HCT116 (cell line): ENCODE measurements around the gene MVB12A. TPM values are rescaled to one million over a fixed set of nuclear protein-coding genes. Genes with fewer than 3 reads are reported as not detected.

Experiments
- ATAC-seq: fragments of 200-7000 bp; cut with Tn5 transposase; 2 replicates; pipeline ENCODE4 v1.9.1; 2020; ENCODE audit warnings: mild to moderate bottlenecking, moderate library complexity
- BruUV-seq: library from RNA; stranded (reverse); fragments of 400-500 nt; replicated peaks from 2 replicates; lab custom pipeline; 2021; lab: Mats Ljungman, UMichigan
- CTCF ChIA-PET: fragments of 300-600 bp; sonication (Branson Sonifier 250); formaldehyde crosslinking; loops from one replicate; lab custom pipeline; 2021; ENCODE audit warnings: antibody characterized with exemption; lab: Charles Lee
- POLR2A ChIA-PET: fragments of 300-600, 350-600 bp; sonication (Branson Sonifier 250); formaldehyde crosslinking; loops from one replicate; lab custom pipeline; 2021; ENCODE audit warnings: antibody characterized with exemption; lab: Charles Lee
- RAD21 ChIA-PET, 2 experiments: fragments of 300-600 bp; sonication (Branson Sonifier 250); formaldehyde crosslinking; loops; one replicate each; lab custom pipeline; 2023; ENCODE audit warnings: low total read pairs in 2 of 2; ENCODE audit not compliant: uncharacterized antibody in 2 of 2, unreplicated experiment in 2 of 2, low non-redundant PET in 1 of 2; lab: Charles Lee
- DNase-seq: peaks from one replicate; pipeline ENCODE4 v3.0.0-alpha.2; 2010; ENCODE audit warnings: low read depth, low spot score
- H2AFZ ChIP-seq: fragments of 200-600 bp; shearing (Covaris generic), sonication (generic); 2 replicates; pipeline ENCODE4 v1.6.1; 2017; ENCODE audit warnings: low read depth, mixed run types, mixed read lengths, antibody characterized with exemption, low read length; ENCODE audit not compliant: poor library complexity, severe bottlenecking
- H3K27ac ChIP-seq: 2 replicates; pipeline ENCODE4 v1.5.1; 2012; ENCODE audit warnings: low read depth, low read length
- H3K27me3 ChIP-seq: fragments of 200-600 bp; sonication (generic); 2 replicates; pipeline ENCODE4 v1.6.1; 2016; ENCODE audit warnings: mixed run types, low read length, mixed read lengths; ENCODE audit not compliant: insufficient read depth
- H3K36me3 ChIP-seq, 2 experiments: fragments of 200-500 bp in 1 of 2; fragments of 200-600 bp in 1 of 2; sonication (Bioruptor generic) in 1 of 2; sonication (generic) in 1 of 2; 2 replicates each; pipeline versions ENCODE4 v1.5.1 to v1.6.1; 2014 to 2016; ENCODE audit warnings: low read length in 2 of 2, inconsistent platforms in 1 of 2, mixed read lengths in 1 of 2, mixed run types in 1 of 2; ENCODE audit not compliant: insufficient read depth in 2 of 2, control insufficient read depth in 1 of 2
- H3K4me1 ChIP-seq, 2 experiments: fragments of 200-600 bp in 1 of 2; sonication (generic) in 1 of 2; 2 replicates each; pipeline versions ENCODE4 v1.5.1 to v1.6.1; 2012 to 2017; ENCODE audit warnings: low read length in 2 of 2, inconsistent platforms in 1 of 2, mild to moderate bottlenecking in 1 of 2, mixed read lengths in 1 of 2, mixed run types in 1 of 2, moderate library complexity in 1 of 2; ENCODE audit not compliant: insufficient read depth in 2 of 2, control insufficient read depth in 1 of 2
- H3K4me2 ChIP-seq: fragments of 200-600 bp; sonication (generic); 2 replicates; pipeline ENCODE4 v1.6.1; 2017; ENCODE audit warnings: mixed run types, low read length, mixed read lengths
- H3K4me3 ChIP-seq, 2 experiments: fragments of 200-600 bp in 1 of 2; sonication (generic) in 1 of 2; replicated peaks in 1 of 2; 2 replicates each; pipeline ENCODE4 v1.5.1; 2011 to 2016; ENCODE audit warnings: low read length in 2 of 2, control low read depth in 1 of 2, low read depth in 1 of 2, mild to moderate bottlenecking in 1 of 2, mixed read lengths in 1 of 2, mixed run types in 1 of 2
- H3K79me2 ChIP-seq: fragments of 200-600 bp; sonication (generic); 2 replicates; pipeline ENCODE4 v1.6.1; 2017; ENCODE audit warnings: mild to moderate bottlenecking, mixed run types, low read length, moderate library complexity, mixed read lengths; ENCODE audit not compliant: insufficient read depth
- H3K9ac ChIP-seq: fragments of 200-600 bp; sonication (generic); 2 replicates; pipeline ENCODE4 v1.6.1; 2016; ENCODE audit warnings: low read length, mixed read lengths
- H3K9me2 ChIP-seq: fragments of 200-600 bp; sonication (generic), shearing (Covaris generic); 2 replicates; pipeline ENCODE4 v1.6.1; 2017; ENCODE audit warnings: mixed run types, mild to moderate bottlenecking, moderate library complexity; ENCODE audit not compliant: insufficient read depth
- H3K9me3 ChIP-seq, 2 experiments: fragments of 200-500 bp in 1 of 2; fragments of 200-600 bp in 1 of 2; sonication (Bioruptor generic) in 1 of 2; sonication (generic) in 1 of 2; 2 replicates each; pipeline ENCODE4 v1.6.1; 2014 to 2017; ENCODE audit warnings: low read length in 2 of 2, mixed read lengths in 2 of 2, inconsistent platforms in 1 of 2, low read depth in 1 of 2, mild to moderate bottlenecking in 1 of 2, mixed run types in 1 of 2, moderate library complexity in 1 of 2; ENCODE audit not compliant: control insufficient read depth in 1 of 2, insufficient read depth in 1 of 2
- H4K20me1 ChIP-seq: fragments of 200-600 bp; sonication (generic), shearing (Covaris generic); 2 replicates; pipeline ENCODE4 v1.6.1; 2017; ENCODE audit warnings: mixed run types, mild to moderate bottlenecking, moderate library complexity; ENCODE audit not compliant: insufficient read depth
- CBX3 ChIP-seq: IDR thresholded peaks from 2 replicates; pipeline ENCODE4 v1.6.1; 2012; ENCODE audit warnings: low read depth
- EGR1 ChIP-seq: IDR thresholded peaks from 2 replicates; pipeline ENCODE4 v1.6.1; 2012; ENCODE audit warnings: low read depth
- EZH2 ChIP-seq: fragments of 200-600 bp; sonication (generic); IDR thresholded peaks from 2 replicates; pipeline ENCODE4 v1.6.1; 2017; ENCODE audit warnings: antibody characterized with exemption, mixed run types
- EZH2phosphoT487 ChIP-seq: fragments of 200-600 bp; IDR thresholded peaks from 2 replicates; pipeline ENCODE4 v1.6.1; 2018; ENCODE audit warnings: antibody characterized with exemption, borderline replicate concordance
- POLR2A ChIP-seq: IDR thresholded peaks from 2 replicates; pipeline ENCODE4 v1.7.0; 2011; ENCODE audit warnings: borderline replicate concordance; ENCODE audit not compliant: insufficient read depth, insufficient read length; ENCODE audit errors: extremely low read depth
- POLR2AphosphoS5 ChIP-seq: IDR thresholded peaks from 2 replicates; pipeline ENCODE4 v1.6.1; 2011; ENCODE audit warnings: mild to moderate bottlenecking, low read depth, low read length, moderate library complexity
- RAD21 ChIP-seq: IDR thresholded peaks from 2 replicates; pipeline ENCODE4 v1.6.1; 2012; ENCODE audit warnings: low read depth, mild to moderate bottlenecking
- SIN3A ChIP-seq: IDR thresholded peaks from 2 replicates; pipeline ENCODE4 v1.6.1; 2012; ENCODE audit warnings: low read depth
- SRF ChIP-seq: IDR thresholded peaks from 2 replicates; pipeline ENCODE4 v1.6.1; 2012; ENCODE audit warnings: low read depth
- TCF7L2 ChIP-seq: IDR thresholded peaks from 2 replicates; pipeline ENCODE4 v1.7.0; 2011; ENCODE audit warnings: borderline replicate concordance, inconsistent platforms; ENCODE audit not compliant: insufficient read depth, insufficient read length; ENCODE audit errors: extremely low read depth
- ZNF274 ChIP-seq: fragments of 200-500 bp; sonication (Bioruptor generic); IDR thresholded peaks from 2 replicates; pipeline ENCODE4 v1.6.1; 2014; ENCODE audit warnings: mild to moderate bottlenecking, low read depth, low read length, inconsistent platforms
- intact Hi-C: fragments of 100-400 bp; cut with micrococcal nuclease; formaldehyde crosslinking; loops from 2 replicates; pipeline ENCODE4 v1.10.0; 2022
- total RNA-seq: library from RNA; stranded (reverse); gene quantifications from one replicate; pipeline ENCODE4 v1.2.1, GENCODE V29; 2021; ENCODE audit not compliant: unreplicated experiment
- TF ChIP-seq, protein P1 (sequence below): IDR thresholded peaks from 2 replicates; pipeline ENCODE4 v1.6.1; 2012; ENCODE audit warnings: low read depth
- TF ChIP-seq, protein P2 (sequence below): IDR thresholded peaks from 2 replicates; pipeline ENCODE4 v1.6.1; 2012
- TF ChIP-seq, protein P3 (sequence below): IDR thresholded peaks from 2 replicates; pipeline ENCODE4 v1.6.1; 2012
- TF ChIP-seq, protein P4 (sequence below), 3 experiments: fragments of 200-600 bp in 1 of 3; sonication (generic) in 1 of 3; IDR thresholded peaks in 2 of 3; conservative IDR thresholded peaks in 1 of 3; 2 replicates each; pipeline ENCODE4 v1.5.1; 2012 to 2017; ENCODE audit warnings: low read depth in 2 of 3, low read length in 2 of 3, antibody characterized with exemption in 1 of 3, borderline replicate concordance in 1 of 3, control low read depth in 1 of 3, mild to moderate bottlenecking in 1 of 3, mixed read lengths in 1 of 3, mixed run types in 1 of 3, moderate library complexity in 1 of 3; ENCODE audit not compliant: insufficient read depth in 1 of 3
- TF ChIP-seq, protein P5 (sequence below): IDR thresholded peaks from 2 replicates; pipeline ENCODE4 v1.6.1; 2011; ENCODE audit warnings: mild to moderate bottlenecking, low read length, moderate library complexity; ENCODE audit not compliant: insufficient replicate concordance; ENCODE audit errors: extremely low read depth

Gene MVB12A
- total RNA-seq, 1 experiment from 2014 or later: 91.7 TPM

DNA sequence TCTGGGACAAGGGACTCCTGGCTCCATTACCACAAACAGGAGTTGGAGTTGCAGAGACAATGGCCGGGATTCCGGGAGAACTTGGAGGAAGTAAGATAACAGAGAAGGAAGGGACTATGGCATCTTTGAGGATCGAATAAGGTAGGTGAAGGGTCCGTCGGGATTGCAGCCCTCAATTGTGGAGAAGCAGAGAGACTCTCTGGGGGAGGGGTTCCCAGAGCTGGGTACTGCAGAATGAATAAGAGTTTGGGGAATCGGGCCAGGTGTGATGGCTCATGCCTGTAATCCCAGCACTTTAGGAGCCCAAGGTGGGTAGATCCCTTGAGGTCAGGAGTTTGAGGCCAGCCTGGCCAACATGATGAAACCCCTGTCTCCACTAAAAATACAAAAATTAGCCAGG is 18.2 kb upstream of the MVB12A start:
- ATAC-seq (no peak), DNase-seq (no peak)
- no peaks in the 10 kb centered on the region for H3K36me3 ChIP-seq
- intact Hi-C loops: no loop called here
- TF ChIP-seq SRF (no peak), SIN3A (no peak), RAD21 (no peak), ZNF274 (no peak), EZH2phosphoT487 (no peak), CBX3 (no peak), POLR2AphosphoS5 (no peak), EGR1 (no peak), TCF7L2 (no peak), POLR2A (no peak), EZH2 (no peak)
- TF ChIP-seq, protein P1, sequence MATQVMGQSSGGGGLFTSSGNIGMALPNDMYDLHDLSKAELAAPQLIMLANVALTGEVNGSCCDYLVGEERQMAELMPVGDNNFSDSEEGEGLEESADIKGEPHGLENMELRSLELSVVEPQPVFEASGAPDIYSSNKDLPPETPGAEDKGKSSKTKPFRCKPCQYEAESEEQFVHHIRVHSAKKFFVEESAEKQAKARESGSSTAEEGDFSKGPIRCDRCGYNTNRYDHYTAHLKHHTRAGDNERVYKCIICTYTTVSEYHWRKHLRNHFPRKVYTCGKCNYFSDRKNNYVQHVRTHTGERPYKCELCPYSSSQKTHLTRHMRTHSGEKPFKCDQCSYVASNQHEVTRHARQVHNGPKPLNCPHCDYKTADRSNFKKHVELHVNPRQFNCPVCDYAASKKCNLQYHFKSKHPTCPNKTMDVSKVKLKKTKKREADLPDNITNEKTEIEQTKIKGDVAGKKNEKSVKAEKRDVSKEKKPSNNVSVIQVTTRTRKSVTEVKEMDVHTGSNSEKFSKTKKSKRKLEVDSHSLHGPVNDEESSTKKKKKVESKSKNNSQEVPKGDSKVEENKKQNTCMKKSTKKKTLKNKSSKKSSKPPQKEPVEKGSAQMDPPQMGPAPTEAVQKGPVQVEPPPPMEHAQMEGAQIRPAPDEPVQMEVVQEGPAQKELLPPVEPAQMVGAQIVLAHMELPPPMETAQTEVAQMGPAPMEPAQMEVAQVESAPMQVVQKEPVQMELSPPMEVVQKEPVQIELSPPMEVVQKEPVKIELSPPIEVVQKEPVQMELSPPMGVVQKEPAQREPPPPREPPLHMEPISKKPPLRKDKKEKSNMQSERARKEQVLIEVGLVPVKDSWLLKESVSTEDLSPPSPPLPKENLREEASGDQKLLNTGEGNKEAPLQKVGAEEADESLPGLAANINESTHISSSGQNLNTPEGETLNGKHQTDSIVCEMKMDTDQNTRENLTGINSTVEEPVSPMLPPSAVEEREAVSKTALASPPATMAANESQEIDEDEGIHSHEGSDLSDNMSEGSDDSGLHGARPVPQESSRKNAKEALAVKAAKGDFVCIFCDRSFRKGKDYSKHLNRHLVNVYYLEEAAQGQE: no peak
- TF ChIP-seq, protein P2, sequence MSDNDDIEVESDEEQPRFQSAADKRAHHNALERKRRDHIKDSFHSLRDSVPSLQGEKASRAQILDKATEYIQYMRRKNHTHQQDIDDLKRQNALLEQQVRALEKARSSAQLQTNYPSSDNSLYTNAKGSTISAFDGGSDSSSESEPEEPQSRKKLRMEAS: no peak
- TF ChIP-seq, protein P3, sequence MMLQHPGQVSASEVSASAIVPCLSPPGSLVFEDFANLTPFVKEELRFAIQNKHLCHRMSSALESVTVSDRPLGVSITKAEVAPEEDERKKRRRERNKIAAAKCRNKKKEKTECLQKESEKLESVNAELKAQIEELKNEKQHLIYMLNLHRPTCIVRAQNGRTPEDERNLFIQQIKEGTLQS: no peak
- TF ChIP-seq, protein P4, sequence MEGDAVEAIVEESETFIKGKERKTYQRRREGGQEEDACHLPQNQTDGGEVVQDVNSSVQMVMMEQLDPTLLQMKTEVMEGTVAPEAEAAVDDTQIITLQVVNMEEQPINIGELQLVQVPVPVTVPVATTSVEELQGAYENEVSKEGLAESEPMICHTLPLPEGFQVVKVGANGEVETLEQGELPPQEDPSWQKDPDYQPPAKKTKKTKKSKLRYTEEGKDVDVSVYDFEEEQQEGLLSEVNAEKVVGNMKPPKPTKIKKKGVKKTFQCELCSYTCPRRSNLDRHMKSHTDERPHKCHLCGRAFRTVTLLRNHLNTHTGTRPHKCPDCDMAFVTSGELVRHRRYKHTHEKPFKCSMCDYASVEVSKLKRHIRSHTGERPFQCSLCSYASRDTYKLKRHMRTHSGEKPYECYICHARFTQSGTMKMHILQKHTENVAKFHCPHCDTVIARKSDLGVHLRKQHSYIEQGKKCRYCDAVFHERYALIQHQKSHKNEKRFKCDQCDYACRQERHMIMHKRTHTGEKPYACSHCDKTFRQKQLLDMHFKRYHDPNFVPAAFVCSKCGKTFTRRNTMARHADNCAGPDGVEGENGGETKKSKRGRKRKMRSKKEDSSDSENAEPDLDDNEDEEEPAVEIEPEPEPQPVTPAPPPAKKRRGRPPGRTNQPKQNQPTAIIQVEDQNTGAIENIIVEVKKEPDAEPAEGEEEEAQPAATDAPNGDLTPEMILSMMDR (IDR thresholded peaks at IDR 0.05 in 2 of 3, conservative IDR thresholded peaks at IDR 0.05 in 1 of 3; ENCODE audit: borderline replicate concordance in 1 of 3, insufficient read depth in 1 of 3, low read depth in 2 of 3, low read length in 2 of 3): no peak
- TF ChIP-seq, protein P5, sequence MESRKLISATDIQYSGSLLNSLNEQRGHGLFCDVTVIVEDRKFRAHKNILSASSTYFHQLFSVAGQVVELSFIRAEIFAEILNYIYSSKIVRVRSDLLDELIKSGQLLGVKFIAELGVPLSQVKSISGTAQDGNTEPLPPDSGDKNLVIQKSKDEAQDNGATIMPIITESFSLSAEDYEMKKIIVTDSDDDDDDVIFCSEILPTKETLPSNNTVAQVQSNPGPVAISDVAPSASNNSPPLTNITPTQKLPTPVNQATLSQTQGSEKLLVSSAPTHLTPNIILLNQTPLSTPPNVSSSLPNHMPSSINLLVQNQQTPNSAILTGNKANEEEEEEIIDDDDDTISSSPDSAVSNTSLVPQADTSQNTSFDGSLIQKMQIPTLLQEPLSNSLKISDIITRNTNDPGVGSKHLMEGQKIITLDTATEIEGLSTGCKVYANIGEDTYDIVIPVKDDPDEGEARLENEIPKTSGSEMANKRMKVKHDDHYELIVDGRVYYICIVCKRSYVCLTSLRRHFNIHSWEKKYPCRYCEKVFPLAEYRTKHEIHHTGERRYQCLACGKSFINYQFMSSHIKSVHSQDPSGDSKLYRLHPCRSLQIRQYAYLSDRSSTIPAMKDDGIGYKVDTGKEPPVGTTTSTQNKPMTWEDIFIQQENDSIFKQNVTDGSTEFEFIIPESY: no peak
- CTCF ChIA-PET: no interaction called here
- no peak overlapping the region for H2AFZ ChIP-seq
- POLR2A ChIA-PET: no interaction called here
- H3K4me3 ChIP-seq: no peak overlapping the region
- no peak overlapping the region for H3K9ac ChIP-seq
- H3K27ac ChIP-seq: no peak overlapping the region
- RAD21 ChIA-PET: no interaction called here
- no peaks in the 10 kb centered on the region for H3K27me3 ChIP-seq
- no peak overlapping the region for H3K4me2 ChIP-seq
- no peaks in the 10 kb centered on the region for H3K9me2 ChIP-seq
- H4K20me1 ChIP-seq: no peaks in the 10 kb centered on the region
- no peaks in the 10 kb centered on the region for H3K9me3 ChIP-seq
- H3K4me1 ChIP-seq: peaks cover 2 to 27% of the 10 kb centered on the region in 2 experiments; a peak in 3 of 4 replicates
- no peaks in the 10 kb centered on the region for H3K79me2 ChIP-seq
- BruUV-seq: no TSS peak
